Activated T-cell treated with anti-CD3 and anti-CD28 coated beads, Interleukin-2, amount 50 U/mL, for 72 hours (primary cell): ENCODE data around the gene VPS37D. TPM values are rescaled to one million over a fixed set of nuclear protein-coding genes. Genes with fewer than 3 reads are reported as not detected.

ENCODE experiments used
- ATAC-seq, 2 donors: fragments of 150-1000 bp; cut with Tn5 transposase; replicated peaks in 1 of 2; 2 replicates each; pipeline ENCODE4 v1.10.0; 2021; ENCODE audit warnings: moderate library complexity in 2 of 2, mild to moderate bottlenecking in 1 of 2
- DNase-seq, 2 donors: peaks; one replicate each; pipeline ENCODE4 v3.0.0; 2021 to 2022; ENCODE audit warnings: mixed read lengths in 1 of 2
- H3K27ac Mint-ChIP-seq: one replicate; pipeline ENCODE4 v1.8.0; 2022; ENCODE audit warnings: mild to moderate bottlenecking, moderate library complexity, mixed read lengths
- H3K27me3 Mint-ChIP-seq: one replicate; pipeline ENCODE4 v1.8.0; 2022; ENCODE audit warnings: low read depth, mixed read lengths
- H3K36me3 Mint-ChIP-seq, 2 donors: one replicate each; pipeline ENCODE4 v1.8.0; 2022; ENCODE audit warnings: mixed read lengths in 2 of 2, mild to moderate bottlenecking in 1 of 2; ENCODE audit not compliant: insufficient read depth in 2 of 2
- H3K4me1 Mint-ChIP-seq: one replicate; pipeline ENCODE4 v1.8.0; 2022; ENCODE audit warnings: low read depth, mixed read lengths
- H3K4me3 Mint-ChIP-seq, 2 donors: one replicate each; pipeline ENCODE4 v1.8.0; 2022; ENCODE audit warnings: mild to moderate bottlenecking in 2 of 2, mixed read lengths in 2 of 2, moderate library complexity in 2 of 2
- H3K9me3 Mint-ChIP-seq, 2 donors: one replicate each; pipeline ENCODE4 v1.8.0; 2022; ENCODE audit warnings: mixed read lengths in 2 of 2
- total RNA-seq, 2 donors: library from RNA; stranded (reverse); gene quantifications; one replicate each; pipeline ENCODE4 v1.2.3, GENCODE V29; 2022

Gene VPS37D
- total RNA-seq, 2 donors from 2014 or later, result 0.70 to 0.95 TPM

DNA sequence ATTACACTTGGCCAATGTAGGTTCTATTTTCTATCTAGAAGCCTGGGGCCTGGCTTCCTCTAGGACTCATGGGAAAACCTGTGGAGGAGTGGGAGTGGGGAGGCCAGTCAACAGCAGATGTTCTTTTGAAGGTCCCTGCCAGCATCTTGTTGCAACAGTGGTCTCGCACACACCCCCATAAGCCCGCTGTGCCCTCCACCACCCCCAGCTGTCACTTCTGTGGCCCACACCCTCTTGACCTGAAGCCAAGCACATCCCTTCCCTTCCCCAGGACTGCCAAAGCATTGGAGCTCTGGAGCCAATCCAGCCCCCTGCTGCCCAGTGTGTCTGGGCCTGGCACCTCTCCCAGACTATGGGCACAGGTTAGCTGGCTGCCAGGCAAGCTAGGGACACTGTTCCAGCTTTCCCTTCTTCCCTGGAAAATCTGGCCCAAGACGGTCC, 53.8 kb downstream of the VPS37D start:
- no peak overlapping the region for H3K27ac Mint-ChIP-seq

More for the DNA sequence above, 53.8 kb downstream of the VPS37D start:
- Mint-ChIP-seq H3K4me3 (peak overlapping the region; percentile 31 to 35), H3K27me3 (peaks cover 9% of the 10 kb centered on the region), H3K36me3 (no peaks in the 10 kb centered on the region), H3K4me1 (peaks cover 28% of the 10 kb centered on the region), H3K9me3 (no peaks in the 10 kb centered on the region)
- ATAC-seq (no peak), DNase-seq (no peak)

Other genes starting within 250 kb of the VPS37D start
- under 1 TPM; 0.14 to 0.29 TPM for gene FZD9, start 234.1 kb upstream of the VPS37D start, total RNA-seq
- 100 to 1,000 TPM in 1 of 2 donors, 10 to 100 TPM in 1; 94.5 to 105 TPM for gene BAZ1B, start 145.5 kb upstream of the VPS37D start, total RNA-seq
- 10 to 100 TPM; 64.7 to 71.6 TPM for gene BCL7B, start 110.1 kb upstream of the VPS37D start, total RNA-seq
- 10 to 100 TPM; 27.7 to 29.6 TPM for gene TBL2, start 89.3 kb upstream of the VPS37D start, total RNA-seq
- under 1 TPM in 1 of 2 donors, not detected in 1; 0.14 TPM for gene MLXIPL, start 43.3 kb upstream of the VPS37D start, total RNA-seq
- gene DNAJC30, start 15.6 kb downstream of the VPS37D start, total RNA-seq, result 1 to 10 TPM; 4.3 to 5.8 TPM
- gene BUD23, start 15.8 kb downstream of the VPS37D start, total RNA-seq, result 10 to 100 TPM; 87.0 to 90.9 TPM
- gene STX1A, start 51.8 kb downstream of the VPS37D start, total RNA-seq, result 10 to 100 TPM; 28.6 to 37.5 TPM
- 10 to 100 TPM; 10.2 to 12.2 TPM for gene ABHD11, start 71.0 kb downstream of the VPS37D start, total RNA-seq
- not detected for gene CLDN3, start 102.4 kb downstream of the VPS37D start, total RNA-seq
- gene CLDN4, start 163.2 kb downstream of the VPS37D start, total RNA-seq, result under 1 TPM; 0.34 to 0.53 TPM
- 1 to 10 TPM in 1 of 2 donors, not detected in 1; 1.8 TPM for gene METTL27, start 174.7 kb downstream of the VPS37D start, total RNA-seq
- gene TMEM270, start 193.3 kb downstream of the VPS37D start, total RNA-seq, result not detected